Nephron (organoid): ENCODE data around the gene PKDREJ.

ENCODE experiments used
- H3K27ac Mint-ChIP-seq, 3 experiments: 2 replicates each; pipeline ENCODE4 v1.8.0; 2020; ENCODE audit warnings: mixed read lengths in 3 of 3, mild to moderate bottlenecking in 2 of 3, moderate library complexity in 1 of 3
- H3K27me3 Mint-ChIP-seq: 2 replicates; pipeline ENCODE4 v1.8.0; 2021; ENCODE audit warnings: low read depth, mild to moderate bottlenecking, moderate library complexity, mixed read lengths
- H3K36me3 Mint-ChIP-seq: 2 replicates; pipeline ENCODE4 v1.8.0; 2020; ENCODE audit warnings: low read depth, mixed read lengths
- H3K4me1 Mint-ChIP-seq: 2 replicates; pipeline ENCODE4 v1.8.0; 2020; ENCODE audit warnings: mixed read lengths
- H3K4me3 Mint-ChIP-seq, 3 experiments: 2 replicates each; pipeline ENCODE4 v1.8.0; 2020; ENCODE audit warnings: mild to moderate bottlenecking in 3 of 3, mixed read lengths in 3 of 3, moderate library complexity in 2 of 3
- H3K9me3 Mint-ChIP-seq: 2 replicates; pipeline ENCODE4 v1.8.0; 2020; ENCODE audit warnings: mixed read lengths
- TF ChIP-seq, protein P1 (sequence below), 3 experiments: fragments of 200-600 bp; sonication (generic); IDR thresholded peaks; one replicate each; pipeline ENCODE4 v1.5.0; 2021; ENCODE audit warnings: antibody characterized with exemption in 3 of 3; ENCODE audit not compliant: unreplicated experiment in 3 of 3

The PKDREJ gene

GRCh38 chr22:46242076-46242475 lies 21.1 kb downstream of the PKDREJ start:
- H3K27ac Mint-ChIP-seq = no peak overlapping the region
- TF ChIP-seq, protein P1, sequence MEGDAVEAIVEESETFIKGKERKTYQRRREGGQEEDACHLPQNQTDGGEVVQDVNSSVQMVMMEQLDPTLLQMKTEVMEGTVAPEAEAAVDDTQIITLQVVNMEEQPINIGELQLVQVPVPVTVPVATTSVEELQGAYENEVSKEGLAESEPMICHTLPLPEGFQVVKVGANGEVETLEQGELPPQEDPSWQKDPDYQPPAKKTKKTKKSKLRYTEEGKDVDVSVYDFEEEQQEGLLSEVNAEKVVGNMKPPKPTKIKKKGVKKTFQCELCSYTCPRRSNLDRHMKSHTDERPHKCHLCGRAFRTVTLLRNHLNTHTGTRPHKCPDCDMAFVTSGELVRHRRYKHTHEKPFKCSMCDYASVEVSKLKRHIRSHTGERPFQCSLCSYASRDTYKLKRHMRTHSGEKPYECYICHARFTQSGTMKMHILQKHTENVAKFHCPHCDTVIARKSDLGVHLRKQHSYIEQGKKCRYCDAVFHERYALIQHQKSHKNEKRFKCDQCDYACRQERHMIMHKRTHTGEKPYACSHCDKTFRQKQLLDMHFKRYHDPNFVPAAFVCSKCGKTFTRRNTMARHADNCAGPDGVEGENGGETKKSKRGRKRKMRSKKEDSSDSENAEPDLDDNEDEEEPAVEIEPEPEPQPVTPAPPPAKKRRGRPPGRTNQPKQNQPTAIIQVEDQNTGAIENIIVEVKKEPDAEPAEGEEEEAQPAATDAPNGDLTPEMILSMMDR (IDR thresholded peaks at IDR 0.05; ENCODE audit: unreplicated experiment in 3 of 3) = no peak
- no peak overlapping the region for H3K4me3 Mint-ChIP-seq
- H3K27me3 Mint-ChIP-seq = peaks cover 4% of the 10 kb centered on the region
- H3K9me3 Mint-ChIP-seq = no peaks in the 10 kb centered on the region
- peaks cover 5% of the 10 kb centered on the region for H3K4me1 Mint-ChIP-seq
- H3K36me3 Mint-ChIP-seq = peaks cover 28% of the 10 kb centered on the region

- Mint-ChIP-seq H3K36me3 (peaks cover 33% of the 10 kb centered on the region), H3K4me1 (peaks cover 5% of the 10 kb centered on the region), H3K4me3 (no peak overlapping the region), H3K9me3 (no peaks in the 10 kb centered on the region), H3K27ac (no peak overlapping the region), H3K27me3 (peaks cover 4% of the 10 kb centered on the region)
- TF ChIP-seq, protein P1 (IDR thresholded peaks at IDR 0.05; ENCODE audit: unreplicated experiment in 3 of 3) = no peak
Measured at GRCh38 chr22:46241396-46242007, 21.6 kb downstream of the PKDREJ start.

- Mint-ChIP-seq H3K36me3 (peaks cover 35% of the 10 kb centered on the region), H3K9me3 (no peaks in the 10 kb centered on the region), H3K27me3 (peaks cover 4% of the 10 kb centered on the region), H3K27ac (no peak overlapping the region), H3K4me1 (peaks cover 5% of the 10 kb centered on the region), H3K4me3 (no peak overlapping the region)
- TF ChIP-seq, protein P1 (IDR thresholded peaks at IDR 0.05; ENCODE audit: unreplicated experiment in 3 of 3) = no peak
Measured at GRCh38 chr22:46240907-46241306, 22.2 kb downstream of the PKDREJ start.

DNA sequence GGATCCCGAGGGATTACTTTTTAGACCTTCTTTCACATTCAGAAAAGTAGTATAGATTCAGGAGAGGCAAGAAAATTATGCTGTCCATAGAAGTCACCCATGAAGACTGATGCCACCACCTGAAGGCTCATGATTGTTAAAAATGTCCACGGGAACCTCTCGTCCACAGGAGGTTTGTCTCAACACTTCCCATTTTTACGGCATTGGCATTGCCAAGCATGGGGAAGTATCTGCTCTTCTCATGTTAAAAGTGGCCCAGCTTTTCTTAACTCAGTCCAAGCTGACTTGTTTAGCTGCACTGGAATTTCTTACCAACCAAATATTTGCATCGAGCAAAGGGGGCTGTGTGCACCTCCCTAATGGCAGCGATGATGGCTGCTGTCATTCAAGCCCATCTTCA lies 22.6 kb downstream of the PKDREJ start:
- TF ChIP-seq, protein P1 (IDR thresholded peaks at IDR 0.05; ENCODE audit: unreplicated experiment in 3 of 3) = no peak
- Mint-ChIP-seq H3K4me1 (peaks cover under 1% of the 10 kb centered on the region), H3K27me3 (peaks cover 4% of the 10 kb centered on the region), H3K9me3 (no peaks in the 10 kb centered on the region), H3K4me3 (no peak overlapping the region), H3K36me3 (peaks cover 35% of the 10 kb centered on the region), H3K27ac (no peak overlapping the region)

DNA sequence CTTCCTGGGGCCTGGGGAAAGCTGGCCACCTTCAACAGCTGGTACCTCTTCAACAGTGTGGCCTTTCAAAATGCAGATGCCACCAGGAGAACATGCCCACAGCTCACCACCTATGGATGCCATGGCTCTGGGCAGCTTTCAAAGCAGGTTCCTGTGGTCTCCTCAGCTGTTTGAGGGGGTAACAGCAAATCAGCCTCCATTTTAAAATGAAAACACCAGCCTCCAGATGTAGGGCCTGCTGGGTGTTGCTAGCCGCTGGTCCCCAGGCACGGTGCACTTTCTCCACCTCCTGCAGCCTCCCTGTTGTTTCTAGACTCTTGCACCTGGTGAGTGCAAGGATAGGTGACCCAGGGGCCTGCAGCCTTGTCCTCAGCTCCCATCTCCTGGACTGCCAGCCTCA lies 23.1 kb downstream of the PKDREJ start:
- Mint-ChIP-seq H3K4me1 (no peaks in the 10 kb centered on the region), H3K9me3 (no peaks in the 10 kb centered on the region), H3K27me3 (peaks cover 4% of the 10 kb centered on the region), H3K4me3 (no peak overlapping the region), H3K27ac (no peak overlapping the region), H3K36me3 (peaks cover 39% of the 10 kb centered on the region)
- TF ChIP-seq, protein P1 (IDR thresholded peaks at IDR 0.05; ENCODE audit: unreplicated experiment in 3 of 3) = no peak
